ENCODE data around the gene GPR146.

GPR146 gene

GRCh38 chr7:1079546-1079945 lies 35.2 kb downstream of the GPR146 start:
- DNase-seq, result no peak

DNA sequence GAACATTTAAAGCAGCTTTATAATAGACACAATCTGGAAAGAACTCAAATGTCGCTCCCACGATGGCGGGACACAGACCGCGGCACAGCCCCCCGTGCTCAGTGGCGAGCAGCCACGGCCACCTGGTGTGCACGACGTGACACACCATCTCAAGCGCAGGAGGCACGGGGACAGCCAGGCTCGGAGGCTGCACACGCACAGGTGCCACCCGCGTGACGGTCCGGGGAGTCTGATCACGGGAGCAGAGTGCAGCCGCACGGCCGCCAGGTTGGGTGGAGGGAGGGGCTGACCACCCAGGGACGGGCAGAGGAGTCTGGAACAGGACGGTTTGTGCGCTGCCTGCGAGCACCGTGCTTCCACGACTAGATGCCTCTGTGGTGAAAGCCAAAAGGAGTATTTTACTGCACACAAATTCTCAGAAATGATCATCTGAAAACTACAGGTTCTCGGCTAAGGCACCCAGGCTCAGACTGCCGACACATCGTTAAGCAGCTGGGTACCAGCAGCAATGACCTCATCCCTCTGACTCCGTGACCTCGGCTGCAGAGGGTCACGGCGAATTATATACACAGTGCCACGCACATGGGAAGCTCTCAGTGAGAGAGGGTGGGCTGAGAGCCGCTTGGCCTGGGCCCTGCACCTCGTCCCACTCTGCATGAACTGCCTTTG lies 36.0 kb downstream of the GPR146 start:
- no peak for DNase-seq

- no peak for DNase-seq
Observed at GRCh38 chr7:1080921-1081255, 36.5 kb downstream of the GPR146 start.

DNA sequence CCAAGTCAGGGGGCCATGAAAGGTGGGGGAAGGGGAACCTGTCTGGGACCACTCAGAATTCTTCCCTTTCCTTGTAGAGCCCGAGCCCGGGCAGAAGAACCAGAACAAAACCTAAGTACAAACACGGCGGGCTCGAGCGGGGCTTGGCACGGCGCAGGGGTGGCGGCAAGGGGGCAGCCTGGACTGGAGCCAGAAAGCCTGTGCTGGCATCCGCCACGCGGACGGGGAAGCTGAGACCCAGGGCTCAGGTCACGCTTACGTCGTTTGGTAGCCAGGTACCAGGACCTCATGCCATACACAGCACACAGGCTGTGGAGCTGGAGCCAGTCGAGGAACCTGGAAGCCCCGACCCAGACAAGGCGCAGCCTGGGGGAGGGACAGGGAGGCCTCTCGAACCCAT lies 37.0 kb downstream of the GPR146 start:
- DNase-seq, result no peak

DNA sequence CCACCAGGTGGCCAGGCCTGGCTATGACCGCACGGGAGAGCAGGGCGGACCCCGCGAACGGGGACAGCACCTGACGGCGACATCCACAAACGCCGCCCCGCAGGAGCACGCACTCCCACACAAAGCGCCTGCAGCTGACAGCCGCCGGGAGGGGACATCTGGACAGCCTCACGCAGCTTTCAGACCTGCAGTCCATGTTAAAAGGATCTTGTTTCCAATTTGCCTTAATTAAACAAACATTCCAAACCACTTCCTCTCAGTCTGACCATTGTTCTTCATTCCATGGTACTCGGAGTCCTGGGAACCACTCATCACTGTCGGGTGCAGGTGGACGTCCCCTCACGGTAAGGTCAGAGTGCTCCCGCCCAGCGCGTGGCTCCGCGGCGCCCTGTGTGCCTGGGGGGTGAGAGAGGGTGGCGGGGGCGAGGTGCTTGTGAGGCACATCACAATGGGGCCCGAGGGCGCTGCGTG lies 37.6 kb downstream of the GPR146 start:
- DNase-seq, result no peak

GRCh38 chr7:1083729-1084657 lies 39.6 kb downstream of the GPR146 start:
- DNase-seq, result no peak

GRCh38 chr7:1085266-1085665 lies 40.9 kb downstream of the GPR146 start:
- DNase-seq, result no peak

DNA sequence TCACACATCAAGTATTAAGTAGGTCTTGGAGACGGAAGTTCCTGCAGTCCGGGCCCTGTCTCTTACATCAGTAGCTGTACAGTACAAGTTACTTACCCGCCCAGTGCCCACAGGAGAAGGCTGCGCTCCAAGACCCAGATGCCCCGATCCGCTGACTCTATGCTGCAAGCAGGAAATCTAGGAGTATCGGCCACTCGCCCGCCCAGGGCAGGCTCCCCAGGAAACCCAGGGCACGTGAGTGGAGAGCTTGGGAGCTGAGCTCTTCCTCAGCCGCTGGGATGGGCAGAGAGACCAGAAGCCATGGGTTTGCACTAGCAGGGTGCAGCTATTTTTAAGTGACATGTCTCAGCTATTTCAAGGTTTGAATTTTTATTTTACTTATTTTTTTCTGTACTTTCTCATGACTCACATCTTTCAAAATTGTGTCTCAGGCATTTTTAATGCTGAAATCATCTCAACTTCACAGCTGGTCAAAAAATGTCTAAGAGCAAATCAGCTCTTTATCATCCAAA lies 41.6 kb downstream of the GPR146 start:
- no peak for DNase-seq

DNA sequence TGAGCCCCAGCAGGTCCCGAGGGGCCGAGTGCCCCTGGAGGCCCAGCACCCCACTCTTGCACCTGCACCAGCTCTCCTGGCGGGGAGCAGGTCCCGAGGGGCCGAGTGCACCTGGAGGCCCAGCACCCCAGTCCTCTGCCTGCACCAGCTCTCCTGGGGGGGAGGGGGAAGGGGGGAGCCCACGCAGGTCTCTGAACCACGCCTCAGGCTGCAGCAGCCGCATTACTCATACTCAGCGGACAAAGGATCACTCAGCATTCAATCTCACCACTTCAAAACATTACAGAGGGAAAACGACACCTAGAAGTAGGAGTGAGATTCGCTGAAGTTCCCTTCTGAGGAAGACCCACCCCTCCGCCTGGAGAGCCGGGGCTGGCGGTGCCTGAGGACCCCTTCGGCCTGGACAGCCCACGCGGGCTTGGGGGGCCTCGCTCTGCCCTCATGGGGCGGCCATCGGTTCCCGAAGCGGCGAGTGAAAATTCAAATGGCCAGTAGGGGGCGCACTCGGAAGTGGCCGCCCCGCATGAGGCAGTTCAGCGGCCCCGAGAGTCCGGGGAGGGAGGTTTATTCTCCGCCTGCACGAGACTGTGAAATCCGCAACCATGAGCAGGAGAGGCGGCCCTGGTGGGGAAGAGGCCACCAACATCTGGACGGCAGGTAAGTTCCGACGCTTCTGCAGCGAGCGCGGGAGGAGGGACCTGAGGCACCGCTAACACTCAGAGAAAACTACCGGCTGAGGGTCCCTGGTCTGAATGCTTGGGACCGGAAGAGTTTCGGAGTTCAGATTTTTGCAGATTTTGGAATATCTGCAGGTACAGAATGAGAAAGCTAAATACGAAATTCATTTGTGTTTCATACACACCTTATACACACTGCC lies 42.5 kb downstream of the GPR146 start:
- DNase-seq, result peak; percentile 53

GRCh38 chr7:1087465-1087814 lies 43.1 kb downstream of the GPR146 start:
- DNase-seq, result no peak

GRCh38 chr7:1087952-1088920 lies 43.9 kb downstream of the GPR146 start, which contains the start of gene GPER1:
Gene GPER1 (plus strand): TSS chr7:1088113. CDS start chr7:1091729, 3,616 bp downstream.
- no peak for DNase-seq

DNA sequence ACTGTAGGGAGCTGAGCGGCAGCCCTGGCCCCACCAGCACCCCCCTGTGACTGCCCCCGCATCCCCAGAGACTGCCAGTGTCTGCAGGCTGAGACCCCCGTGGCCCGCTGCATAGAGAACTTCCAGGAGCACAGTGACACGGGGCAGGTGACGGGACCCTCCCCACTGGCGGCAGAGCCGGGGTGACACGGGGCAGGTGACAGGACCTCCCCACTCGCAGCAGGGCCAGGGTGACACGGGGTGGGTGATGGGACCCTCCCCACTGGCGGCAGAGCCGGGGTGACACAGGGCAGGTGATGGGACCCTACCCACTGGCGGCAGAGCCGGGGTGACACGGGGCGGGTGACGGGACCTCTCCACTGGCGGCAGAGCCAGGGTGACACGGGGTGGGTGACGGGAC lies 45.9 kb downstream of the GPR146 start:
- no peak for DNase-seq

DNA sequence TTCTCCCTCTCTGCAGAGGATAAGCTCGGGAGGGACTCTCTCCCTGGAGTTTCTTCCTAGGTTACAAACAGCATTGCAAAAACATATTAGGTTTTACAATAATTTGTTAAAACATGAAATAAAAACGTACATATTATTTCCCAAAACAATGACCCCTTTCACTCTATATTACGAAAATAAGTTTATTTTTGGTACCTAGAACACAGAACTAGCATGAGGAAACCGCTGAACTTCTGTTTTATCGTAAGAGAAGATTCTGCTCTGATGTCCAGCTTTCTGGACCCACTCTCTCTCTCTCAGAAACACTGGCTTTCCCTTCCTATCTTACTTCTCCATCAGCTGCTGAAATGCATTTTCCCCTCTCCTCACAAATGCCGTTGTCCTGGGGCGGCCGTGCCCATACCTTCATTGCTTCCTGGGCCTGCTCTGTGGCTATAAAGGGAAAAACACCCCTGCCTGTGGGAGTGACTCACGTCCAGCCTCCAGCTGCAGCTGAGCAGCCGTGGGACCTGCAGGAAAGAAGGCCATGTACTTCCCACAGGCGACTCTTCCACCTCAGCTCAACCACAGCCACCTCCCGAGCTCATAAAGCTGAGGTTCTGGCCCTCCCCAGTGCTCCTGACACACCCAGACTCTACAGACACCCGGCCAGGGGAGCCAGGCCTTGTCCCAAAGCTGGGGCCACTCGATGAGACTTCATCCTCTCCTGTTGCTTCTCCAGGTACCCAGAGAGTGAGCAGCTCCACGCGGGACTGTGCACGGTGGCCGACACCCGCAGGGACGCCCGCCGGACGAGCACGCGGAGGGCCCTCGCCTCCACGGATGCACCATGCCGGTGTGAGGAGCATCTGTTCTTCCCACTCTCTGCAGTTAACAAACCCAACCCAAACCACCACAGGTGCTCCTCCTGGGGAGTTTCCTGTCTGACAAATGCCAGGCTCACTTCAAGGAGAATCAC lies 46.6 kb downstream of the GPR146 start:
- no peak for DNase-seq

DNA sequence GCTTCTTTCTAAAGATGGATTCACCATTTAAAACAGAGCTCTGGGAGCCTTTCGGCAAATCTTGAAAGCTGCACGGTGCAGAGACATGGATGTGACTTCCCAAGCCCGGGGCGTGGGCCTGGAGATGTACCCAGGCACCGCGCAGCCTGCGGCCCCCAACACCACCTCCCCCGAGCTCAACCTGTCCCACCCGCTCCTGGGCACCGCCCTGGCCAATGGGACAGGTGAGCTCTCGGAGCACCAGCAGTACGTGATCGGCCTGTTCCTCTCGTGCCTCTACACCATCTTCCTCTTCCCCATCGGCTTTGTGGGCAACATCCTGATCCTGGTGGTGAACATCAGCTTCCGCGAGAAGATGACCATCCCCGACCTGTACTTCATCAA lies 47.3 kb downstream of the GPR146 start:
- no peak for DNase-seq

DNA sequence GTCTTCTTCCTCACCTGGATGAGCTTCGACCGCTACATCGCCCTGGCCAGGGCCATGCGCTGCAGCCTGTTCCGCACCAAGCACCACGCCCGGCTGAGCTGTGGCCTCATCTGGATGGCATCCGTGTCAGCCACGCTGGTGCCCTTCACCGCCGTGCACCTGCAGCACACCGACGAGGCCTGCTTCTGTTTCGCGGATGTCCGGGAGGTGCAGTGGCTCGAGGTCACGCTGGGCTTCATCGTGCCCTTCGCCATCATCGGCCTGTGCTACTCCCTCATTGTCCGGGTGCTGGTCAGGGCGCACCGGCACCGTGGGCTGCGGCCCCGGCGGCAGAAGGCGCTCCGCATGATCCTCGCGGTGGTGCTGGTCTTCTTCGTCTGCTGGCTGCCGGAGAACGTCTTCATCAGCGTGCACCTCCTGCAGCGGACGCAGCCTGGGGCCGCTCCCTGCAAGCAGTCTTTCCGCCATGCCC lies 47.9 kb downstream of the GPR146 start:
- no peak for DNase-seq

DNA sequence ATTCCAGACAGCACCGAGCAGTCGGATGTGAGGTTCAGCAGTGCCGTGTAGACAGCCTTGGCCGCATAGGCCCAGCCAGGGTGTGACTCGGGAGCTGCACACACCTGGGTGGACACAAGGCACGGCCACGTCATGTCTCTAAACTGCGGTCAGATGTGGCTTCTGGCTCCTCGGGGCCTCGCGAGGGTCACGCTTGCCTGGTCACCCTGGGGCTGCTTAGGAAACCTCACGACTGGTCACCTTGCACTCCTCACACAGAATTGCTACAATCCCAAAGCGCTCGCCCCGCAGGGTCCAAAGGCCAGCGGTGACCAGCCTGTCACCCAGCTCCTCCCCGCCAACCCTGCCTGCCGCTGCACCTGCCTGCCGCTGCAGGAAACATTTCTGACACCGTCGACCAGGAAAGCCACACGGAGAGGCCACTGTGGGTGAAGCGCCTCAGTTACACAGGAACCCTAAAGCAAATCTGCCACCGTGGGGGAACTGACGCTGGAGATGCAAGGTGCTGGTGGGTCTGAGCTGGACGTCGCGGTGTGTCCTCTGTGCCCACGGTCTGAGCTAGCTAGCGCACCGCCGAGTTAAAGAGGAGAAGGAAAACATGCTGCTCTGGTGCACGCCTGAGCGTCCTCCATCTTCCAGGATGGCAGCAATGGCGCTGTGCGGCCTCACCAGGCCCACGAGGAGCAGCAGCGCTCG lies 48.6 kb downstream of the GPR146 start:
- DNase-seq, result no peak

- no peak for DNase-seq
Observed at GRCh38 chr7:1093502-1093843, 49.1 kb downstream of the GPR146 start.

GRCh38 chr7:1093916-1094508 lies 49.7 kb downstream of the GPR146 start:
- DNase-seq, result no peak

- no peak for DNase-seq
Observed at GRCh38 chr7:1094870-1095269, 50.5 kb downstream of the GPR146 start.
